GM12878 (cell line): ENCODE measurements around the gene ATP6V1A. TPM values are rescaled to one million over a fixed set of nuclear protein-coding genes. Genes with fewer than 3 reads are reported as not detected.

Source experiments
- ATAC-seq: fragments of 200-7000 bp; cut with Tn5 transposase; 3 replicates; pipeline ENCODE4 v1.9.1; 2020; ENCODE audit warnings: mild to moderate bottlenecking, moderate library complexity
- BruUV-seq: library from RNA; stranded (reverse); fragments of 400-500 nt; replicated peaks from 2 replicates; lab custom pipeline; 2021; lab: Mats Ljungman, UMichigan
- CTCF ChIA-PET: fragments of 300-600 bp; sonication (Branson Sonifier 250); formaldehyde crosslinking; extraction: SDS; loops from one replicate; lab custom pipeline; 2021; ENCODE audit warnings: inconsistent platforms; lab: Yijun Ruan, JAX
- POLR2A ChIA-PET: fragments of 350-600 bp; formaldehyde crosslinking; extraction: SDS; loops from one replicate; lab custom pipeline; 2021; ENCODE audit warnings: inconsistent platforms; lab: Charles Lee
- RAD21 ChIA-PET: fragments of 300-600 bp; sonication (Branson Sonifier 250); formaldehyde crosslinking; loops from one replicate; lab custom pipeline; 2023; ENCODE audit warnings: antibody characterized with exemption; ENCODE audit not compliant: unreplicated experiment; lab: Charles Lee
- SMC1A ChIA-PET: fragments of 300-600 bp; sonication (Branson Sonifier 250); formaldehyde crosslinking; loops from one replicate; lab custom pipeline; 2023; ENCODE audit not compliant: unreplicated experiment, uncharacterized antibody; lab: Charles Lee
- DNase-seq: peaks from one replicate; pipeline ENCODE4 v3.0.0-alpha.2; 2011; ENCODE audit warnings: low read depth, low spot score
- FAIRE-seq: peaks from 3 replicates; lab custom pipeline; 2011; peaks lifted over from hg19 to GRCh38; lab: Jason Lieb, UNC
- H2AFZ ChIP-seq: 2 replicates; pipeline ENCODE4 v1.6.0; 2011; ENCODE audit warnings: low read depth, low read length, control low read depth; ENCODE audit not compliant: control insufficient read depth
- H3K27ac ChIP-seq: 2 replicates; pipeline ENCODE4 v1.5.1; 2011; ENCODE audit warnings: control low read depth; ENCODE audit not compliant: control insufficient read depth, insufficient read depth
- H3K27me3 ChIP-seq, 2 experiments: replicated peaks in 1 of 2; 2 replicates each; pipeline versions ENCODE4 v1.6.0 to v1.6.1; 2011; ENCODE audit warnings: low read length in 1 of 2; ENCODE audit not compliant: control insufficient read depth in 2 of 2, insufficient read depth in 2 of 2
- H3K36me3 ChIP-seq, 2 experiments: 2 replicates each; pipeline ENCODE4 v1.5.1; 2011; ENCODE audit warnings: low read length in 1 of 2; ENCODE audit not compliant: control insufficient read depth in 2 of 2, insufficient read depth in 2 of 2
- H3K4me1 ChIP-seq: 2 replicates; pipeline ENCODE4 v1.6.1; 2011; ENCODE audit warnings: mild to moderate bottlenecking, low read length, moderate library complexity, mixed read lengths; ENCODE audit not compliant: control insufficient read depth, insufficient read depth
- H3K4me2 ChIP-seq: 2 replicates; pipeline ENCODE4 v1.6.0; 2011; ENCODE audit warnings: control low read depth; ENCODE audit not compliant: control insufficient read depth, insufficient read depth
- H3K4me3 ChIP-seq: fragments of 200-600 bp; sonication (generic); 2 replicates; pipeline ENCODE4 v1.5.1; 2016
- H3K79me2 ChIP-seq: 2 replicates; pipeline ENCODE4 v1.6.0; 2011; ENCODE audit warnings: low read length; ENCODE audit not compliant: control insufficient read depth, insufficient read depth
- H3K9ac ChIP-seq: 2 replicates; pipeline ENCODE4 v1.8.0; 2011; ENCODE audit warnings: low read length, control low read depth, mixed read lengths; ENCODE audit not compliant: control insufficient read depth, insufficient read depth
- H3K9me3 ChIP-seq: replicated peaks from 3 replicates; pipeline ENCODE4 v1.5.1; 2011; ENCODE audit warnings: mild to moderate bottlenecking, low read length; ENCODE audit not compliant: control insufficient read depth, insufficient read depth
- H4K20me1 ChIP-seq: 2 replicates; pipeline ENCODE4 v1.6.0; 2011; ENCODE audit not compliant: control insufficient read depth, insufficient read depth
- CEBPZ ChIP-seq: fragments of 150-350 bp; IDR thresholded peaks from 2 replicates; pipeline ENCODE4 v1.6.1; 2016; ENCODE audit warnings: low read depth, low read length
- ELK1 ChIP-seq: IDR thresholded peaks from 2 replicates; pipeline ENCODE4 v1.6.1; 2012; ENCODE audit warnings: low read depth, low read length, improper control_type of control experiment
- HSF1 ChIP-seq: fragments of 150-350 bp; IDR thresholded peaks from 2 replicates; pipeline ENCODE4 v1.6.1; 2014; ENCODE audit warnings: mild to moderate bottlenecking, low read depth, low read length
- NRF1 ChIP-seq: conservative IDR thresholded peaks from 2 replicates; pipeline ENCODE4 v1.6.1; 2011; ENCODE audit warnings: mild to moderate bottlenecking, low read depth, low read length, improper control_type of control experiment
- PRDM15 ChIP-seq: fragments of 450-650 bp; formaldehyde crosslinking; IDR thresholded peaks from 2 replicates; pipeline ENCODE4 v1.4.0; 2020; ENCODE audit warnings: mild to moderate bottlenecking, moderate library complexity
- SMC3 ChIP-seq: IDR thresholded peaks from 2 replicates; pipeline ENCODE4 v1.6.1; 2011; ENCODE audit warnings: low read length, improper control_type of control experiment, borderline replicate concordance
- ZBTB11 ChIP-seq: fragments of 450-650 bp; formaldehyde crosslinking; IDR thresholded peaks from 2 replicates; pipeline ENCODE4 v1.5.0; 2022; ENCODE audit warnings: mild to moderate bottlenecking, missing genetic modification characterization
- WGBS: methylation state at CpG from one replicate; pipeline ENCODE4 v1.1.6; 2016; ENCODE audit warnings: low lambda C conversion rate; ENCODE audit not compliant: insufficient replicate concordance, insufficient coverage; ENCODE audit errors: missing lambda C conversion rate; 5-methylcytosine and 5-hydroxymethylcytosine counted together
- in situ Hi-C: fragments of 300-500 bp; cut with MboI; formaldehyde crosslinking; loops from 9 replicates; pipeline ENCODE4 v1.14.3; 2018; ENCODE audit warnings: mixed read lengths
- intact Hi-C: fragments of 100-400 bp; cut with micrococcal nuclease; formaldehyde crosslinking; loops from one replicate; pipeline ENCODE4 v1.14.2; 2022; ENCODE audit not compliant: unreplicated experiment
- polyA plus RNA-seq, 11 experiments: library from polyadenylated mRNA; depleted of rRNA in 4 of 11; unstranded in 6 of 11; stranded (reverse) in 5 of 11; fragments of >200 nt; fragmentation: Nextera tagmentation in 4 of 11; fragmentation: Illumina TruSeq in 1 of 11; extraction: Ambion mirVana in 4 of 11; extraction: Trizol in 1 of 11; gene quantifications; 1 replicate in 1 of 11; 2 replicates in 10 of 11; pipeline versions ENCODE4 v1.2.1 to v1.2.3, GENCODE V29; 2011 to 2016; ENCODE audit warnings: inconsistent platforms in 2 of 11, missing spikeins in 2 of 11, low read depth in 1 of 11
- total RNA-seq, 4 experiments: library from RNA; depleted of rRNA in 3 of 4; stranded (reverse); fragments of >200 nt in 3 of 4; fragmentation: Illumina TruSeq in 1 of 4; extraction: Trizol in 1 of 4; gene quantifications; 2 replicates each; pipeline versions ENCODE4 v1.2.1 to v1.2.3, GENCODE V29; 2013 to 2021

Gene ATP6V1A
- total and polyA plus RNA-seq, 10 of the 15 experiments (the other 5 are each of a cell fraction or from before 2014, with no cell fraction given) = 22.4 to 65.8 (median 47.7) TPM

GRCh38 chr3:113805249-113805648, 58.4 kb downstream of the ATP6V1A start:
- CTCF ChIA-PET = interaction anchor here (0.6 kb wide), 1 partner anchor 8 kb away, joined by 3 read pairs; no protein-coding TSS in a partner anchor
- BruUV-seq = no TSS peak
- no peak overlapping the region for H3K4me2 ChIP-seq
- no peaks in the 10 kb centered on the region for H3K9me3 ChIP-seq
- intact Hi-C loops (no loop called here), in situ Hi-C loops (no loop called here)
- no peaks in the 10 kb centered on the region for H4K20me1 ChIP-seq
- H3K27me3 ChIP-seq = no peaks in the 10 kb centered on the region
- H3K4me1 ChIP-seq = peaks cover 9% of the 10 kb centered on the region
- no peak for ATAC-seq
- H3K9ac ChIP-seq = no peak overlapping the region
- RAD21 ChIA-PET = no interaction called here
- H3K27ac ChIP-seq = no peak overlapping the region
- no peak for DNase-seq
- H3K79me2 ChIP-seq = no peaks in the 10 kb centered on the region
- H3K36me3 ChIP-seq = peaks cover 0 to 14% of the 10 kb centered on the region in 2 experiments; a peak in 3 of 4 replicates
- no peak overlapping the region for H2AFZ ChIP-seq
- 96% methylated on average over 3 of the region's 3 CpGs for WGBS
- H3K4me3 ChIP-seq = no peak overlapping the region
- SMC1A ChIA-PET = no interaction called here
- no peak for FAIRE-seq
- POLR2A ChIA-PET = interaction anchor here (1.0 kb wide), 1 partner anchor 16 kb away, joined by 3 read pairs; no protein-coding TSS in a partner anchor
- no peak for TF ChIP-seq ZBTB11 (CRISPR knock-in tag)
- TF ChIP-seq CEBPZ = no peak
- TF ChIP-seq PRDM15 (CRISPR knock-in tag) = no peak
- no peak for TF ChIP-seq HSF1
- no peak for TF ChIP-seq NRF1
- no peak for TF ChIP-seq ELK1
- TF ChIP-seq SMC3 = no peak
